ENCODE results near the gene ABCC9.

The ABCC9 gene

GRCh38 chr12:21940549-21941505 is at the start of gene ABCC9:
Gene ABCC9 (minus strand): TSS chr12:21941426. CDS start chr12:21936674, 4,752 bp downstream.
- DNase-seq, result no peak

GRCh38 chr12:21989819-21990412 is 48.7 kb upstream of the ABCC9 start:
- DNase-seq, result no peak

GRCh38 chr12:21988619-21989018 is 47.4 kb upstream of the ABCC9 start:
- DNase-seq, result no peak

GRCh38 chr12:21987755-21988154 is 46.5 kb upstream of the ABCC9 start:
- no peak for DNase-seq

- no peak for DNase-seq
Observed at GRCh38 chr12:21985155-21985554, 43.9 kb upstream of the ABCC9 start.

- DNase-seq, result no peak
Observed at GRCh38 chr12:21984375-21984774, 43.1 kb upstream of the ABCC9 start.

GRCh38 chr12:21983095-21983494 is 41.9 kb upstream of the ABCC9 start:
- DNase-seq, result no peak

GRCh38 chr12:21980544-21980943 is 39.3 kb upstream of the ABCC9 start:
- DNase-seq, result no peak

GRCh38 chr12:21975293-21975692 is 34.1 kb upstream of the ABCC9 start:
- no peak for DNase-seq

GRCh38 chr12:21973221-21973620 is 32.0 kb upstream of the ABCC9 start:
- DNase-seq, result no peak

GRCh38 chr12:21972055-21972454 is 30.8 kb upstream of the ABCC9 start:
- DNase-seq, result no peak

- no peak for DNase-seq
Observed at GRCh38 chr12:21971344-21971743, 30.1 kb upstream of the ABCC9 start.

GRCh38 chr12:21962821-21963220 is 21.6 kb upstream of the ABCC9 start:
- DNase-seq, result no peak

GRCh38 chr12:21962236-21962635 is 21.0 kb upstream of the ABCC9 start:
- DNase-seq, result no peak

- DNase-seq, result no peak
Observed at GRCh38 chr12:21950649-21951048, 9.4 kb upstream of the ABCC9 start.

GRCh38 chr12:21949036-21949435 is 7.8 kb upstream of the ABCC9 start:
- no peak for DNase-seq

- no peak for DNase-seq
Observed at GRCh38 chr12:21946983-21947382, 5.8 kb upstream of the ABCC9 start.

GRCh38 chr12:21945002-21945401 is 3.8 kb upstream of the ABCC9 start:
- no peak for DNase-seq

GRCh38 chr12:21942377-21942703 is 1.1 kb upstream of the ABCC9 start:
- DNase-seq, result no peak

GRCh38 chr12:21941506-21942376 is 515 bp upstream of the ABCC9 start:
- DNase-seq, result no peak

- no peak for DNase-seq
Observed at GRCh38 chr12:21939435-21939834, 1.8 kb downstream of the ABCC9 start.

- DNase-seq, result no peak
Observed at GRCh38 chr12:21938879-21939278, 2.3 kb downstream of the ABCC9 start.

- no peak for DNase-seq
Observed at GRCh38 chr12:21934173-21934572, 7.1 kb downstream of the ABCC9 start.

GRCh38 chr12:21933656-21934055 is 7.6 kb downstream of the ABCC9 start:
- no peak for DNase-seq

All from CD4-positive, alpha-beta T cell treated with Interleukin-4 for 4 hours (primary cell).